Measurements from ENCODE around the gene ST6GAL1. TPM values are rescaled to one million over a fixed set of nuclear protein-coding genes. Genes with fewer than 3 reads are reported as not detected.

Gene ST6GAL1
- total and polyA plus RNA-seq, 10 of the 15 experiments (the other 5 are each of a cell fraction or from before 2014, with no cell fraction given), result 74.2 to 248 (median 149) TPM

DNA sequence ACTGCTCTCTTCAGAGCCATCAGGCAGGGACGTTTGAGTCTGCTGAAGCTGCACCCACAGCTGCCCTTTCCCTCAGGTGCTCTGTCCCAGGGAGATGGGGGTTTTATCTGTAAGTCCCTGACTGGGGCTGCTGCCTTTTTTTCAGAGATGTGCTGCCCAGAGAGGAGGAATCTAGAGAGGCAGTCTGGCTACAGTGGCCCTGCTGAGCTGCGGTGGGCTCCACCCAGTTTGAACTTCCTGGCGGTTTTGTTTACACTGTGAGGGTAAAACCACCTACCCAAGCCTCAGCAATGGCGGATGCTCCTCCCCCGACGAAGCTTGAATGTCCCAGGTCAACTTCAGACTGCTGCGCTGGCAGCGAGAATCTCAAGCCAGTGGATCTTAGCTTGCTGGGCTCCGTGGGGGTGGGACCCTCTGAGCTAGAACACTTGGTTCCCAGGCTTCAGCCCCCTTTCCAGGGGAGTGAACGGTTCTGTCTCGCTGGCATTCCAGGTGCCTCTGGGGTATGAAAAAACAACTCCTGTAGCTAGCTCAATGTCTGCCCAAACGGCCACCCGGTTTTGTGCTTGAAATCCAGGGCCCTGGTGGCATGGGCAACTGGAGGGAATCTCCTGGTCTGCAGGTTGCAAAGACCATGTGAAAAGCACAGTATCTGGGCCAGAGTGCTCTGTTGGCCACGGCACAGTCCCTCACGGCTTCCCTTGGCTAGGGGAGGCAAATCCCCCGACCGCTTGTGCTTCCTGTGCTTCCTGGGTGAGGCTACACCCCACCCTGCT, 21.1 kb upstream of the ST6GAL1 start:
- H3K9me3 ChIP-seq (replicated peaks; ENCODE audit: control insufficient read depth, insufficient read depth, low read length), result no peaks in the 10 kb centered on the region
- H3K27ac ChIP-seq (ENCODE audit: control insufficient read depth, insufficient read depth), result no peak overlapping the region
- ATAC-seq, result no peak
- intact Hi-C loops (cut with micrococcal nuclease; ENCODE audit: unreplicated experiment), result no loop called here
- in situ Hi-C loops (cut with MboI), result no loop called here
- H2AFZ ChIP-seq (ENCODE audit: control insufficient read depth, low read depth, low read length), result peak overlapping the region; percentile 78
- peak overlapping the region; percentile 23; the same call in 1 of the 2 replicates for H3K4me3 ChIP-seq
- peak overlapping the region; percentile 44; the same call in 1 of the 2 replicates for H3K4me2 ChIP-seq (ENCODE audit: control insufficient read depth, insufficient read depth)
- CTCF ChIA-PET, result interaction anchor here (0.6 kb wide), 1 partner anchor 31 kb away, joined by 5 read pairs; no protein-coding TSS in a partner anchor
- no peak for DNase-seq (ENCODE audit: low read depth, low spot score)
- RAD21 ChIA-PET (ENCODE audit: unreplicated experiment), result no interaction called here
- FAIRE-seq, result no peak
- TF ChIP-seq, protein P1, sequence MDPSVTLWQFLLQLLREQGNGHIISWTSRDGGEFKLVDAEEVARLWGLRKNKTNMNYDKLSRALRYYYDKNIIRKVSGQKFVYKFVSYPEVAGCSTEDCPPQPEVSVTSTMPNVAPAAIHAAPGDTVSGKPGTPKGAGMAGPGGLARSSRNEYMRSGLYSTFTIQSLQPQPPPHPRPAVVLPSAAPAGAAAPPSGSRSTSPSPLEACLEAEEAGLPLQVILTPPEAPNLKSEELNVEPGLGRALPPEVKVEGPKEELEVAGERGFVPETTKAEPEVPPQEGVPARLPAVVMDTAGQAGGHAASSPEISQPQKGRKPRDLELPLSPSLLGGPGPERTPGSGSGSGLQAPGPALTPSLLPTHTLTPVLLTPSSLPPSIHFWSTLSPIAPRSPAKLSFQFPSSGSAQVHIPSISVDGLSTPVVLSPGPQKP (IDR thresholded peaks at IDR 0.05; ENCODE audit: low read depth, low read length), result no peak
- 0 out of 2 replicates have a peak, but pooled peaks have one; percentile 20 for TF ChIP-seq EED (IDR thresholded peaks at IDR 0.05; ENCODE audit: low read depth)
- TF ChIP-seq HCFC1 (IDR thresholded peaks at IDR 0.05; ENCODE audit: low read length), result no peak
- TF ChIP-seq, protein P2, sequence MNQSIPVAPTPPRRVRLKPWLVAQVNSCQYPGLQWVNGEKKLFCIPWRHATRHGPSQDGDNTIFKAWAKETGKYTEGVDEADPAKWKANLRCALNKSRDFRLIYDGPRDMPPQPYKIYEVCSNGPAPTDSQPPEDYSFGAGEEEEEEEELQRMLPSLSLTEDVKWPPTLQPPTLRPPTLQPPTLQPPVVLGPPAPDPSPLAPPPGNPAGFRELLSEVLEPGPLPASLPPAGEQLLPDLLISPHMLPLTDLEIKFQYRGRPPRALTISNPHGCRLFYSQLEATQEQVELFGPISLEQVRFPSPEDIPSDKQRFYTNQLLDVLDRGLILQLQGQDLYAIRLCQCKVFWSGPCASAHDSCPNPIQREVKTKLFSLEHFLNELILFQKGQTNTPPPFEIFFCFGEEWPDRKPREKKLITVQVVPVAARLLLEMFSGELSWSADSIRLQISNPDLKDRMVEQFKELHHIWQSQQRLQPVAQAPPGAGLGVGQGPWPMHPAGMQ (IDR thresholded peaks at IDR 0.05; ENCODE audit: borderline replicate concordance), result no peak
- TF ChIP-seq TBL1XR1 (IDR thresholded peaks at IDR 0.05; ENCODE audit: low read depth, low read length), result no peak
- TF ChIP-seq CBX5 (IDR thresholded peaks at IDR 0.05; ENCODE audit: low read depth), result no peak
- no peak for TF ChIP-seq PML (IDR thresholded peaks at IDR 0.05; ENCODE audit: low read length)
- TF ChIP-seq MTA2 (IDR thresholded peaks at IDR 0.05; ENCODE audit: low read depth), result no peak
- no peak for TF ChIP-seq SREBF2 (IDR thresholded peaks at IDR 0.05; ENCODE audit: low read length)
- peak; percentile 42 for TF ChIP-seq POLR2A (IDR thresholded peaks at IDR 0.05; ENCODE audit: low read depth, low read length)
- TF ChIP-seq NR2C2 (IDR thresholded peaks at IDR 0.05; ENCODE audit: borderline replicate concordance, control insufficient read depth, insufficient read length, low read depth), result no peak
- TF ChIP-seq YY1 (IDR thresholded peaks at IDR 0.05; ENCODE audit: low read depth, low read length), result peak; percentile 87
- no peak for TF ChIP-seq MXI1 (IDR thresholded peaks at IDR 0.05; ENCODE audit: low read depth, low read length)
- TF ChIP-seq SRF (IDR thresholded peaks at IDR 0.05; ENCODE audit: low read depth in 2 of 2, low read length in 2 of 2), result no peak
- TF ChIP-seq TCF7 (IDR thresholded peaks at IDR 0.05; ENCODE audit: borderline replicate concordance), result no peak
- TF ChIP-seq, protein P3, sequence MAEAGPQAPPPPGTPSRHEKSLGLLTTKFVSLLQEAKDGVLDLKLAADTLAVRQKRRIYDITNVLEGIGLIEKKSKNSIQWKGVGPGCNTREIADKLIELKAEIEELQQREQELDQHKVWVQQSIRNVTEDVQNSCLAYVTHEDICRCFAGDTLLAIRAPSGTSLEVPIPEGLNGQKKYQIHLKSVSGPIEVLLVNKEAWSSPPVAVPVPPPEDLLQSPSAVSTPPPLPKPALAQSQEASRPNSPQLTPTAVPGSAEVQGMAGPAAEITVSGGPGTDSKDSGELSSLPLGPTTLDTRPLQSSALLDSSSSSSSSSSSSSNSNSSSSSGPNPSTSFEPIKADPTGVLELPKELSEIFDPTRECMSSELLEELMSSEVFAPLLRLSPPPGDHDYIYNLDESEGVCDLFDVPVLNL (IDR thresholded peaks at IDR 0.05; ENCODE audit: low read depth, low read length), result no peak
- no peak for TF ChIP-seq SIN3A (IDR thresholded peaks at IDR 0.05; ENCODE audit: low read depth, low read length)
- no peak for TF ChIP-seq NRF1 (conservative IDR thresholded peaks at IDR 0.05; ENCODE audit: low read depth, low read length)
- TF ChIP-seq SMAD5 (IDR thresholded peaks at IDR 0.05; ENCODE audit: low read depth), result no peak
- TF ChIP-seq RUNX3 (IDR thresholded peaks at IDR 0.05; ENCODE audit: low read length), result peak; percentile 62
- no peak for TF ChIP-seq RELA (IDR thresholded peaks at IDR 0.05; ENCODE audit: borderline replicate concordance, partially characterized antibody)
- SMC1A ChIA-PET (ENCODE audit: uncharacterized antibody, unreplicated experiment), result interaction anchor here (0.8 kb wide), 1 partner anchor 256 kb away, joined by 3 read pairs; no protein-coding TSS in a partner anchor
- no peaks in the 10 kb centered on the region for H3K4me1 ChIP-seq (ENCODE audit: control insufficient read depth, insufficient read depth, low read length)
- BruUV-seq (replicated peaks), result no TSS peak
- no peaks in the 10 kb centered on the region for H4K20me1 ChIP-seq (ENCODE audit: control insufficient read depth, insufficient read depth)
- POLR2A ChIA-PET, result no interaction called here
- no peaks in the 10 kb centered on the region for H3K79me2 ChIP-seq (ENCODE audit: control insufficient read depth, insufficient read depth, low read length)
- H3K27me3 ChIP-seq (replicated peaks in 1 of 2; ENCODE audit: control insufficient read depth in 2 of 2, insufficient read depth in 2 of 2, low read length in 1 of 2), result no peaks in the 10 kb centered on the region
- H3K9ac ChIP-seq (ENCODE audit: control insufficient read depth, insufficient read depth, low read length), result no peak overlapping the region
- H3K36me3 ChIP-seq (ENCODE audit: control insufficient read depth in 2 of 2, insufficient read depth in 2 of 2, low read length in 1 of 2), result no peaks in the 10 kb centered on the region
- 19% methylated on average over 17 of the region's 17 CpGs for WGBS (ENCODE audit: insufficient coverage, insufficient replicate concordance, low lambda C conversion rate, missing lambda C conversion rate)

All from GM12878 (cell line).